Measurements from ENCODE around the gene CHST9. TPM values are rescaled to one million over a fixed set of nuclear protein-coding genes. Genes with fewer than 3 reads are reported as not detected.

CHST9 gene
- total RNA-seq, 2 donors from 2014 or later, result 0.90 to 1.3 TPM

DNA sequence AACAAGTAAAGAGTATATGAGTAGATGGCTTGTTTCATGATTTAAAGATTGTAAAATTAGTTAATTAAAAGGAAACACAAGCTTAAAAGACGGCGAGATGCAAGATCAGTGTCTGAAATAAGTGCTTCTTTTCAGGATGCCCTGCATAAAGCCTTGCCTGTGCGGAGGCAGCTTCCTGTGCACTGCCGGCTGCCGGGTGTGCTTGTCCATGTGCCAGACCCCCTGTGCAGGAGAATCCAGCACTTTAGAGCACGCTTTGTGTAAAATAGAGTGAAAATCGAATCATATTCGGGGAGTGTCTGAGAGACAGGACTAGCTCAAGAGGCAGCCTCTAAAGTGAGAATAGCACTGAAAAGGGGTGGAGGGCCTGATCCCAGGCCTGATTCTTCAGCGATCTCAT, 154.7 kb downstream of the CHST9 start:
- no peak overlapping the region for H3K27ac ChIP-seq
- H3K9me3 ChIP-seq, result no peaks in the 10 kb centered on the region
- no peaks in the 10 kb centered on the region for H3K27me3 ChIP-seq
- TF ChIP-seq, protein P1, sequence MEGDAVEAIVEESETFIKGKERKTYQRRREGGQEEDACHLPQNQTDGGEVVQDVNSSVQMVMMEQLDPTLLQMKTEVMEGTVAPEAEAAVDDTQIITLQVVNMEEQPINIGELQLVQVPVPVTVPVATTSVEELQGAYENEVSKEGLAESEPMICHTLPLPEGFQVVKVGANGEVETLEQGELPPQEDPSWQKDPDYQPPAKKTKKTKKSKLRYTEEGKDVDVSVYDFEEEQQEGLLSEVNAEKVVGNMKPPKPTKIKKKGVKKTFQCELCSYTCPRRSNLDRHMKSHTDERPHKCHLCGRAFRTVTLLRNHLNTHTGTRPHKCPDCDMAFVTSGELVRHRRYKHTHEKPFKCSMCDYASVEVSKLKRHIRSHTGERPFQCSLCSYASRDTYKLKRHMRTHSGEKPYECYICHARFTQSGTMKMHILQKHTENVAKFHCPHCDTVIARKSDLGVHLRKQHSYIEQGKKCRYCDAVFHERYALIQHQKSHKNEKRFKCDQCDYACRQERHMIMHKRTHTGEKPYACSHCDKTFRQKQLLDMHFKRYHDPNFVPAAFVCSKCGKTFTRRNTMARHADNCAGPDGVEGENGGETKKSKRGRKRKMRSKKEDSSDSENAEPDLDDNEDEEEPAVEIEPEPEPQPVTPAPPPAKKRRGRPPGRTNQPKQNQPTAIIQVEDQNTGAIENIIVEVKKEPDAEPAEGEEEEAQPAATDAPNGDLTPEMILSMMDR (IDR thresholded peaks at IDR 0.05), result no peak
- no peaks in the 10 kb centered on the region for H3K36me3 ChIP-seq
- DNase-seq (ENCODE audit: low spot score), result no peak
- H3K4me3 ChIP-seq, result no peak overlapping the region
- H3K4me1 ChIP-seq, result no peaks in the 10 kb centered on the region

DNA sequence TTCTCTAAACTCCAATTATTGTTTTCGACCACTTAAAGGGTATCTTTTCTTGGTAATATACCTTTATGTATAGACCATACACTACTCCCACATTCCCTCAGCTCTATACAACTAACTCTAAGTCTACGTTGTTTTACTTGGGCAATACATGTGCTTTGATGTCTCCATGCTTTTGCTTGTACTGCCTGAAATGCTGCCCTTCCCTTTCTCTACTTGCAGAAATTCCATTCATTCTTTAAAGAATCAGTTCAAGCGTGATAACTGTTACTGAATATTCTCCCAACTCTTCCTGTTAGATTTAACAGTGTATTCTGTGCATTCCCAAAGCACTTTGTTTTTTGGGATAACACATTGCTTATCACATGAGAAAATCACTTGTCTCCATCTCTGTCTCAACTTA, 162.6 kb downstream of the CHST9 start:
- TF ChIP-seq, protein P1 (IDR thresholded peaks at IDR 0.05), result no peak
- no peaks in the 10 kb centered on the region for H3K27me3 ChIP-seq
- no peak overlapping the region for H3K27ac ChIP-seq
- H3K9me3 ChIP-seq, result no peaks in the 10 kb centered on the region
- H3K36me3 ChIP-seq, result no peaks in the 10 kb centered on the region
- no peak for DNase-seq (ENCODE audit: low spot score)
- H3K4me3 ChIP-seq, result no peak overlapping the region
- H3K4me1 ChIP-seq, result no peaks in the 10 kb centered on the region

DNA sequence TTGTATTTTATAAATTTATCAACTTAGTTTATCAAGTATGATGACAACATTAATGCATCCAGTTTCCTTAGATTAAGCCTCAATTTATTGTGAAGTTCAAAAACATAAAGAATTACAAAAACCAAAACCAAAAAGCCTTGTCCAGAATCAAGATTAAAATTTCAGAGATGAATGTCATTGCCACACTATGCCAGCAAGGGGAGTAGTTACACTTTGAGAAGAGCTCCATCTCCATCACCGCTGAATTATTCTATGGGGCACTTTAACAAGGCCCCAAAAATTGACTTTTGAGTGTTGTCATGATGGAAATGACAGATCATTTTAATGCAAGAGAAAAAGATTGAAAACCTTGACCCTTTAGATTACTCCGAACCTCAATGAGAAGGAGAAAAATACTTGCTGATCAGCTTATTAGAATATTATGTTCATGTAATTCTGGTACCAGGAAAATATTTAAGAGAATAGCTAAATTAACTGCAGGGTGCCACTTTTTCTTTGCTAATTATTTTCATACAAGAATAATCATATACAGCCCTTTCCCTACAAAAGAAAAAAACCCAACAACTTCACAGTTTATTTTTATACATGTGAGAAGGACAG, 167.1 kb downstream of the CHST9 start:
- Histone ChIP-seq H3K27ac (no peak overlapping the region), H3K9me3 (no peaks in the 10 kb centered on the region), H3K27me3 (no peaks in the 10 kb centered on the region), H3K4me1 (no peaks in the 10 kb centered on the region), H3K36me3 (no peaks in the 10 kb centered on the region), H3K4me3 (no peak overlapping the region)
- no peak for DNase-seq (ENCODE audit: low spot score)
- TF ChIP-seq, protein P1 (IDR thresholded peaks at IDR 0.05), result peak; percentile 38 to 72

DNA sequence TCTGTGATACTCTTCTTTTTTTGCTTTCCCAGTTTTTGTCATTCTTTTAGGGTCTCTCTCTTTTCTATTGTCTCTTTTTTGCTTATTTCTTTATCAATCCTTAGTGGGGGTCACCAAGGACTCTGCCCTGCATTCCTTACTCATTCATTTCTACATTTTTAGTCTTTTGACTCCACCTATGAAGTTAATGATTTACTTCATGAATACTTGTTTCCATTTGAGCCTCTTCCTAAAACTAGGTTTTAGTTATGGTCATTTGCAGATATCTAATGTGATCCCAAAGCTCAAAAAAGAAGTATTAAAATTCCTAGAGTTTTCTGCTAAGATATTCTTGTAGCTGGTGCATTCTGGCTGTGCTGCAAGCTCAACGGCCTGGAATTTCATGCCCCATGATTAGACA, 170.3 kb downstream of the CHST9 start:
- no peaks in the 10 kb centered on the region for H3K9me3 ChIP-seq
- DNase-seq (ENCODE audit: low spot score), result no peak
- no peak overlapping the region for H3K4me3 ChIP-seq
- no peaks in the 10 kb centered on the region for H3K4me1 ChIP-seq
- no peak overlapping the region for H3K27ac ChIP-seq
- TF ChIP-seq, protein P1 (IDR thresholded peaks at IDR 0.05), result no peak
- H3K27me3 ChIP-seq, result no peaks in the 10 kb centered on the region
- H3K36me3 ChIP-seq, result no peaks in the 10 kb centered on the region

DNA sequence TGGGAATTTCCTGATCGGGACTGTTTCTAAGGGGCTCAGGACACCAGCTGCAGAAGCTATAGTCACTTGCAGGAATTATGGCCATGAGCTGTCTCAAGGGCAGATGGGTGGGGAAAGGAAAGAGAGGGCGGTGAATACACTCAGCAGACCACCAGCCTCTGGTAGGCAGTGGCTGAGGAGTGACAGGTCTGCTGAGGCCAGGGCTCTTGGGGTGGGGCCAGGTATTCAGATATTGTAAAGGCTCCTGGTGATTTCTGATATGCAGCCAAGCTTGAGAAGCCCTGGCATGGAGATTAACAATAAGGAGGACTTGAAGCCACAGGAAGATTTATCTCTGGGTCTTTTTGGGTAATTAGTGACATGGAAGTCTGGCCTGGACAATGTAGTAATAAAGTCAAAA, 174.3 kb downstream of the CHST9 start:
- Histone ChIP-seq H3K4me3 (no peak overlapping the region), H3K27ac (no peak overlapping the region), H3K27me3 (no peaks in the 10 kb centered on the region), H3K36me3 (no peaks in the 10 kb centered on the region), H3K9me3 (no peaks in the 10 kb centered on the region), H3K4me1 (no peaks in the 10 kb centered on the region)
- TF ChIP-seq, protein P1 (IDR thresholded peaks at IDR 0.05), result no peak
- no peak for DNase-seq (ENCODE audit: low spot score)

DNA sequence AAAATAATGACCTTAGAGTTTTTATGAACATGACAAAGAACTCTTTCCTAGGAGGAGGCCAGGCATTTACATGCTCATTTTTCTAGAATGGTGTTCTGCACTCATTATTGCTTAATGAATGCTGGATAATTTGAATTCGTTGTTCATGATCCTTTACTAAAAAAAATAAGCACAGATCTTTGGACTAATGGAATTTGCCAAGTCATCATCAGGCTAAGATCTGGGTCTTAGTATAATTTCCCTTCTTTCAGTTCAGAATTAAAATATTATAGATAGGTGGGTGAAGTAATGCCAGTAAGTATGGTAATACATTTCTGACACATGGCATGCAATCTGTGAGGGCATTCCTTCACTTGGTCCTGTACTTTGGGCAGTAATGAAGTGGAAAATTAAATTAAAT, 175.8 kb downstream of the CHST9 start:
- no peak for DNase-seq (ENCODE audit: low spot score)
- H3K4me3 ChIP-seq, result no peak overlapping the region
- no peaks in the 10 kb centered on the region for H3K4me1 ChIP-seq
- no peaks in the 10 kb centered on the region for H3K36me3 ChIP-seq
- no peaks in the 10 kb centered on the region for H3K27me3 ChIP-seq
- no peak overlapping the region for H3K27ac ChIP-seq
- TF ChIP-seq, protein P1 (IDR thresholded peaks at IDR 0.05), result no peak
- H3K9me3 ChIP-seq, result no peaks in the 10 kb centered on the region

All from right atrium auricular region (tissue), 2 donors.